Sigmoid colon (tissue), 7 donors: ENCODE results near the gene MGA. TPM values are rescaled to one million over a fixed set of nuclear protein-coding genes. Genes with fewer than 3 reads are reported as not detected.

Source experiments
- DNase-seq: peaks from one replicate; pipeline ENCODE4 v3.0.0-alpha.2; 2019
- H3K27ac ChIP-seq, 4 donors: fragments of 200-600 bp; sonication (generic); one replicate each; pipeline ENCODE4 v1.5.1; 2016 to 2019; ENCODE audit warnings: mild to moderate bottlenecking in 1 of 4
- H3K27me3 ChIP-seq, 3 donors: fragments of 200-600 bp; sonication (generic); one replicate each; pipeline ENCODE4 v1.5.1; 2019; ENCODE audit warnings: mild to moderate bottlenecking in 1 of 3
- H3K36me3 ChIP-seq, 4 donors: fragments of 200-600 bp; sonication (generic); one replicate each; pipeline ENCODE4 v1.5.1; 2016 to 2019
- H3K4me1 ChIP-seq, 4 donors: fragments of 200-600 bp; sonication (generic); one replicate each; pipeline ENCODE4 v1.5.1; 2017 to 2019
- H3K4me3 ChIP-seq, 4 donors: fragments of 200-600 bp; sonication (generic); one replicate each; pipeline ENCODE4 v1.5.1; 2017 to 2019; ENCODE audit warnings: mild to moderate bottlenecking in 2 of 4, moderate library complexity in 1 of 4
- H3K9me3 ChIP-seq, 4 donors: fragments of 200-600 bp in 3 of 4; sonication (generic) in 3 of 4; one replicate each; pipeline versions ENCODE4 v1.5.1 to v1.6.1; 2013 to 2019
- CTCF ChIP-seq, 4 experiments: fragments of 450-650 bp in 3 of 4; fragments of 200-600 bp in 1 of 4; IDR thresholded peaks; one replicate each; pipeline ENCODE4 v1.5.1; 2016 to 2019; ENCODE audit warnings: antibody characterized with exemption in 4 of 4, mild to moderate bottlenecking in 3 of 4, moderate library complexity in 2 of 4
- EP300 ChIP-seq, 4 donors: sonication (generic); formaldehyde crosslinking; IDR thresholded peaks; one replicate each; pipeline ENCODE4 v1.6.1; 2017; ENCODE audit warnings: antibody characterized with exemption in 4 of 4
- POLR2A ChIP-seq, 2 donors: fragments of 450-650 bp; IDR thresholded peaks; one replicate each; pipeline ENCODE4 v1.6.1; 2016; ENCODE audit warnings: antibody characterized with exemption in 2 of 2, mild to moderate bottlenecking in 2 of 2, moderate library complexity in 2 of 2
- POLR2AphosphoS5 ChIP-seq, 4 donors: sonication (generic); formaldehyde crosslinking; IDR thresholded peaks; one replicate each; pipeline ENCODE4 v1.6.1; 2017; ENCODE audit warnings: antibody characterized with exemption in 4 of 4
- WGBS, 2 donors: extraction: QIAGEN DNeasy Blood & Tissue Kit; methylation state at CpG; one replicate each; pipeline ENCODE4 v1.1.7; 2013; 5-methylcytosine and 5-hydroxymethylcytosine counted together
- intact Hi-C: fragments of 100-400 bp; cut with DNase I; formaldehyde crosslinking; loops from one replicate; pipeline ENCODE4 v1.15.1; 2023
- polyA plus RNA-seq, 3 donors: library from polyadenylated mRNA; stranded (reverse); fragments of 200-250 nt; gene quantifications; one replicate each; pipeline ENCODE4 v1.2.3, GENCODE V29; 2013
- total RNA-seq, 4 donors: library from RNA; depleted of rRNA; stranded (reverse); fragments of >200 nt; gene quantifications; one replicate each; pipeline ENCODE4 v1.1.0, GENCODE V29; 2016
- donor health status: healthy with polysubstance abuse.
- donor health status: Bipolar disorder and iron deficiency.
- donor health status: healthy.

MGA gene
- total and polyA plus RNA-seq, 7 donors = 1.4 to 64.8 (median 36.0) TPM

- 82 to 95% methylated on average over 1 of the region's 1 CpG for WGBS, 2 donors
- DNase-seq = no peak
- Histone ChIP-seq H3K4me1 (peaks cover 0 to 62% (median 54%) of the 10 kb centered on the region in 4 donors), H3K36me3 (no peaks in the 10 kb centered on the region), H3K27me3 (no peaks in the 10 kb centered on the region), H3K4me3 (no peak overlapping the region), H3K27ac (peak overlapping the region in 2 of 4 donors; percentile 48 to 63), H3K9me3 (no peaks in the 10 kb centered on the region)
- intact Hi-C loops = loop anchor here (10.0 kb wide), 1 partner anchor 174 kb away; no protein-coding TSS in a partner anchor
- TF ChIP-seq POLR2A (IDR thresholded peaks at IDR 0.05) = no peak
- no peak for TF ChIP-seq POLR2AphosphoS5 (IDR thresholded peaks at IDR 0.05)
- no peak for TF ChIP-seq EP300 (IDR thresholded peaks at IDR 0.05)
- TF ChIP-seq CTCF (IDR thresholded peaks at IDR 0.05) = no peak
Measured at GRCh38 chr15:41778521-41778920, 118.3 kb downstream of the MGA start.

- DNase-seq = no peak
- Histone ChIP-seq H3K27me3 (no peaks in the 10 kb centered on the region), H3K27ac (peak overlapping the region in 3 of 4 donors; percentile 58 to 74 (median 63)), H3K36me3 (no peaks in the 10 kb centered on the region), H3K4me3 (no peak overlapping the region), H3K4me1 (peaks cover 0 to 59% (median 50%) of the 10 kb centered on the region in 4 donors), H3K9me3 (no peaks in the 10 kb centered on the region)
- intact Hi-C loops = loop anchor here (10.0 kb wide), 1 partner anchor 175 kb away; no protein-coding TSS in a partner anchor
- TF ChIP-seq CTCF (IDR thresholded peaks at IDR 0.05) (no peak), POLR2AphosphoS5 (IDR thresholded peaks at IDR 0.05) (no peak), EP300 (IDR thresholded peaks at IDR 0.05) (no peak), POLR2A (IDR thresholded peaks at IDR 0.05) (no peak)
- 77 to 93% methylated on average over 4 of the region's 4 CpGs for WGBS, 2 donors
Measured at GRCh38 chr15:41779662-41780157, 119.5 kb downstream of the MGA start.

GRCh38 chr15:41780266-41780665 is 120.1 kb downstream of the MGA start:
- Histone ChIP-seq H3K27me3 (no peaks in the 10 kb centered on the region), H3K27ac (peak overlapping the region in 3 of 4 donors; percentile 58 to 74 (median 63)), H3K4me1 (peaks cover 0 to 57% (median 47%) of the 10 kb centered on the region in 4 donors), H3K36me3 (no peaks in the 10 kb centered on the region), H3K9me3 (no peaks in the 10 kb centered on the region), H3K4me3 (no peak overlapping the region)
- no peak for DNase-seq
- intact Hi-C loops = no loop called here
- TF ChIP-seq CTCF (IDR thresholded peaks at IDR 0.05) (no peak), POLR2A (IDR thresholded peaks at IDR 0.05) (no peak), EP300 (IDR thresholded peaks at IDR 0.05) (no peak), POLR2AphosphoS5 (IDR thresholded peaks at IDR 0.05) (no peak)
- WGBS, 2 donors = 62 to 66% methylated on average over 2 of the region's 2 CpGs

- 24 to 56% methylated on average over 1 of the region's 1 CpG for WGBS, 2 donors
- Histone ChIP-seq H3K9me3 (no peaks in the 10 kb centered on the region), H3K36me3 (no peaks in the 10 kb centered on the region), H3K27ac (peak overlapping the region in 3 of 4 donors; percentile 58 to 74 (median 63)), H3K27me3 (no peaks in the 10 kb centered on the region), H3K4me3 (no peak overlapping the region), H3K4me1 (peaks cover 0 to 52% (median 42%) of the 10 kb centered on the region in 4 donors)
- intact Hi-C loops = no loop called here
- TF ChIP-seq CTCF (IDR thresholded peaks at IDR 0.05) (no peak), POLR2A (IDR thresholded peaks at IDR 0.05) (no peak), POLR2AphosphoS5 (IDR thresholded peaks at IDR 0.05) (no peak), EP300 (IDR thresholded peaks at IDR 0.05) (no peak)
- DNase-seq = no peak
Measured at GRCh38 chr15:41780727-41781126, 120.5 kb downstream of the MGA start.
